HG02642 (cell line): ENCODE data around the gene ZSCAN31.
"Not testable (repeated sequence)": the region's sequence is repeated elsewhere in the genome, so short reads cannot be mapped to it uniquely, and the experiment has no call there.

Source experiments
- ATAC-seq: cut with Tn5 transposase; IDR thresholded peaks from one replicate; pipeline ENCODE4 v1.9.1; 2021; ENCODE audit warnings: mild to moderate bottlenecking; ENCODE audit not compliant: unreplicated experiment, poor library complexity

ZSCAN31 gene

DNA sequence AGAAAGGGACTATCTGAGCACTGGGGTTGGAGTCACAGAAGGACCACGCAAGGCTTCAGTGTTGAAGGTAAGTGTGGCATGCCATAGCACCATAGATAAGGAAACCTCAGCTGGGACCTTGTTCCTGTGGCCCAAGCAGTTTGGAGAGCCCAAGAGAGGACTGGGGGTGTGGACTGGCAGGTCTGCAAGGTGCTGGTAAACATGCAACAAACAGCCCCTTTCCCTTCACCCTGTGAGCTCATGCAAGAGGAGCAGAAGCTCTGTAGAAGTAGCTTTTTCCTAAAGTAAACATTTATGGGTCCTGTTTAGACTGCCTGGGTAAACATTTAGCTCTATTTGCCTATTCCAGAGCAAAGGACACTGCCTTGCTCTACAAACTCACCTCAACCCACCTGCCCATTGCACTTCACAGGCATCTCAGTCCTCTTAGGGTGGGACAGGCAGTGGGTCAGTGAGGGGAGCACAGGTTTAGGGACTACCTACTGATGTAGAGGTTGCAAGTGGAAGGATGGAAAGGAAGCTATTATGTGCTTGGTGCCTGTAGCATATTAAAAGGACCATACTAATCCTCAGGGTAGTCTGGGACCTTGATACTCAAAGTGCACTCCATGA is 12.0 kb downstream of the ZSCAN31 start:
- ATAC-seq: no peak

DNA sequence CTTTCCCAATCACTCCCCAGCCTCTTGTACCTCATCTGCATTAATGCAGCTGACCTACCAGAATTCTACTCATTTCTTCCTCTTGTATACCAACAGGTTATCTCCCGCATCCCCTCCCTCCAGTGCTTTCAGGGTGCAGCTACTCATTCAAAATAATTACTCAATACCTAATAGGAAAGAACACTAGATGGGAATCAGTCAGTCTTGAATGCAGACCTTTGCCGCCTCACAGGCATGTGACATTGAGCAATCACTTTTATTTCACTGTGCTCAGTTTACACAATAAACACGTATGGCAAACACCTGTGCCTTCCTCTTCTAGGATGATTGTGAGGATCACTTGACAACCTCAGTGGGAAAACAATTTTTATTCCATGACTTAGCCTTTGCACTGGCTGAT is 13.3 kb downstream of the ZSCAN31 start:
- no peak for ATAC-seq

DNA sequence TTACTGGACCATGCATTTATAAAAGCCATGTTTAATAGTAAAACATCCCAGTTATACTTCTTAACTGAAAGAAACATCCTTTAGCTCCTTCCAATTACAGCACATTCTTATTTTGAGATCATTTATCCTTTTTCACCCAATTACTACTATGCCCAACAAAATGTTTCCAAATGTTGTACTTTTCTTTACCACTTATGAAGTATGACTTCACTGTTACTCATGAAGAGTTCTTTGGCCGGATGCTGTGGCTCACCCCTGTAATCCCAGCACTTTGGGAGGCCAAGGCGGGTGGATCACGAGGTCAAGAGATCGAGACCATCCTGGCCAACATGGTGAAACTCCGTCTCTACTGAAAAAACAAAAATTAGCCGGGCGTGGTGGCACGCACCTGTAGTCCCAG is 18.1 kb downstream of the ZSCAN31 start:
- ATAC-seq: not testable (repeated sequence)

DNA sequence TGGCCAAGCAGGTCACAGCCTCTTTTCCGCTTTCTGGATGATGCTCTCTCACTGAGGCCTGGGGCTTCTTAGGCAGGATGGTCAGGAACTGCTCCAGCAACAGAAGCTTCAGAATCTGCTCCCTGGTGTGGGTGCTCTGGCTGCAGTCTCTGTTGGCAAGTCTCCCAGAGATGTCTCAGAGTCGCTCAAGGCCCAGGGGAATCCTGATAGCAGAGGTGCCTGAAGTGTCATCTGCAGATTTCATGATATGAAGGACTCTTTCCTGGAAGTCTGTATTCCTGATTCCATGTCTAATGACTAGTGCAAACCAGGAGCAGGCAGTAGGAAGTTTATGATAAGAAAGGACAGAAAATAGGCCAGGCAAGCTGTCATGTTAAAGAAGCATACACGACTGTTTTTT is 20.3 kb downstream of the ZSCAN31 start:
- ATAC-seq: no peak

DNA sequence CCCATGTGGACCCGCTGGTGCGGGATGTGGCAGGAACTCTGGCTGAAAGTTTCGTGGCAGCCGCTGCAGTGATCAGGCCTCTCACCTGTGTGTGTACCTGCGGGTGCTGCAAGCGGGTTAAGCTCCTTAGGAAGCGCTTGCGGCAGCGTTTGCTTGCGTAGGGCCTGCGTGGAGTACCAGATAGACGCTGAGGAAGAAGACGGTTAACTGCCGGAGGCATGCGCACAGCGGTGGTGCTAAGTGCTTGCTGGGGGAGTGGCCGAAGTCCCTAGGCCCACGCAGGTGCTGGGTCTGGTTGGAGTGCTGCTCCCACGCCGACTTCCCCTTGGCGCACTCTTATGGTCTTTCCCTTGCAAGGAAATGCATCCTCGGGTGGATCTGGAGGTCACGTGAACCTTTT is 23.0 kb downstream of the ZSCAN31 start:
- ATAC-seq: no peak

DNA sequence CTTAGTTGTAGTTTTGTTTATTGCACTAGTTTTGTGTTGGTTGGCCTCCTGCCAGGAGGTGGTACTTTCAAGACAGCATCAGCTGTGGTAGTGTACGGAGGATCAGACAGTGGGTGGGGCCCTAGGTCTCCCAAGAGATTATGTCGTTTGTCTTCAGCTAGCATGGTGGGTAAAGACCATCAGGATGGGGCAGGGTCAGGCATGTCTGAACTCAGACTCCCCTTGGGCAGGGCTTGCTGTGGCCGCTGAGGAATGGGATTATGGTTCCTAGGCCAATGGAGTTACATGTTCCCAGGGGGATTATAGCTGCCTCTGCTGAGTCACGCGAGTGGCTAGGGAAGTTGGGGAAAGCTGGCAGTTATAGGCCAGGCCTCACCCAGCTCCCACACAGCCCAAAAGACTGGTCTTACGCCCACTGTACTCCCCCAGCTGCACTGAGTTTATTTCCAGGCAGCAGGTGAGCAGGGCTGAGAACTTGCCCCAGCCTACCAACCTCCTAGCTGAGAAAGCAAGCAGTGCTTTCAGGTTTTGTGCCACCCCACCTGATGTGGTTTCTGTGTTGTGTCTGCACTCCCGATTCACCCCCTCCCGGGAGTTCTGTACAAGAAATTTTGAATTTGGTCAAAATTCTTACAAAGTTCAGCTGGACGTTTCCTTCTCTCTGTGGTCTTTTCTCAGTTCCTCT is 24.7 kb downstream of the ZSCAN31 start:
- ATAC-seq: no peak

DNA sequence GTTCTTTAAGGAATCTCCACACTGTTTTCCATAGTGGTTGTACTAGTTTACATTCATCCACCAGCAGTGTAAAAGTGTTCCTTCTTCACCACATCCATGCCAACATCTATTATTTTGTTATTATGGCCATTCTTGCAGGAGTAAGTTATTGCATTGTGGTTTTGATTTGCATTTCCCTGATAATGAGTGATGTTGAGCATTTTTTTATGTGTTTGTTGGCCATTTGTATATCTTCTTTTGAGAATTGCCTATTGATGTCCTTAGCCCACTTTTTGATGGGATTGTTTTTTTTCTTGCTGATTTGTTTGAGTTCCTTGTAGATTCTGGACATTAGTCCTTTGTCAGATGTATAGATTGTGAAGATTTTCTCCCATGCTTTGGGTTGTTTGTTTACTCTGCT is 29.6 kb downstream of the ZSCAN31 start:
- ATAC-seq: not testable (repeated sequence)

DNA sequence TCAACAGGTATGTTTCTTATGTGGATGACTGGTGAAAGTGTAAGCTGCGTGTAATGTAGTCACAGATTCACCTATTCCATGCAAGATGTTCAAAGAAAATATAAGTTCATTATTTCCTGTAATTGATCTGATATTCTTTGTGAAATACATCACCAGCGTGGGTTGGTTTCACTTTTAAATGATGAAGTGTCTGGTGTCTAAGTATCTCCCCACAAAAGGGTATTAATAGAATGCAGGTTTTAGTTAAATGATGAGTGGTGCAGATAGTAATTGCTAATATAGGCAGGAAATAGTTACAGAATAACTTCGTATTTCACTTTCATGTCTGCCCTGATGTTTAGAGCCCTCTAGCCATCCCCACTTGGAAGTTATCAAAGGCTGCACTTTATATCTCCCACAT is 32.4 kb downstream of the ZSCAN31 start:
- peak; percentile 71 for ATAC-seq

DNA sequence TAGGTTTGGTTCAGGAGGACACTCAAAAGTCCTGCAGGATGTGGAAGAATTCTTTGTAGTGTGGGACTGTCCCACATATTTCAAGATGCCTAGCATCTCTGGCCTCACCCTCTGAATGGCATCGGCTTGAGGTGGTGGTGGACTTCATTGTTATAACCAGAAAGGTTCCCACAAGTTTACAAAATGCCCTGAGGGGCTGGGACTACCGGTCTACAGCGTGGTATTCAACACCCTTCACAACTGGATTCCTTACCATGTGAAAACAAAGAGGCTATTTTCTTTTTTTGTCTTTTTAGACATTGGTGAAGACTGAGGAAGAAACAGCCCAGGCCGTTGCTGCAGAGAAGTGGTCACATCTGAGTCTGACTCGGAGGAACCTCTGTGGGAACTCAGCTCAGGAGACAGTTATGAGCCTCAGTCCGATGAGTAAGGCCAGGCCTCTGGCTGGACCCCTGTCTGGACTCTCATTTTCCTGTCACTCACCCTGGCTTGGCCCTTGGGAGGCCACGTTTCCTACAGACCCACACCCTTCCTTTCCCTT is 39.4 kb downstream of the ZSCAN31 start:
- no peak for ATAC-seq

DNA sequence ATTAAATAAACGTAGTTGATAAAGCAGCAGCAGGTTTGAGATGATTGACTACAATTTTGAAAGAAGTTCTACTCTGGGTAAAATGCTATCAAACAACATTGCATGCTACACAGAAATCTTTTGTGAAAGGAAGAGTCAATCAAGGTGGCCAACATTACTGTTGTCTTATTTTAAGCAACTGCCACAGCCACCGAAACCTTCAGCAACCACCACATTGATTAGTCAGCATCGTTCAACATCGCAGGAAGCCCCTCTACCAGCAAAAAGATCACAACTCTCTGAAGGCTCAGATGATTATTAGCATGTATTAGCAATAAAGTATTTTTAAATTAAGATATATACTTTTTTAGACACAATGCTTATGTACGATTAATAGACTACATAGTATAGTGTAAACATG is 40.6 kb downstream of the ZSCAN31 start:
- ATAC-seq: no peak

DNA sequence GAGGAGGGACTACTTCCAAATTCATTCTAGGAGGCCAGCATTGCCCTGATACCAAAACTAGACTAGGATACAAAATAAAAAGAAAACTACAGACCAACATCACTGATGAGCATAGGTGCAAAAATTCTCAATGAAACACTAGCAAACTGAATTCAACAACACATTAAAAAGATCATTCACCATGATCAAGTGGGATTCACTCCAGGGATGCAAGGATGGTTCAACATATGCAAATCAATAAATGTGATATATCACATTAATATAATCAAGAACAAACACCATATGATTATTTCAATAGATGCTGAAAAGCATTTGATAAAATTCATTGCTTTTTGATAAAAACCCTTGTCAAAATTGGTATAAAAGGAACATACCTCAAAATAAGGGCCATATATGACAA is 44.4 kb downstream of the ZSCAN31 start:
- no peak for ATAC-seq

DNA sequence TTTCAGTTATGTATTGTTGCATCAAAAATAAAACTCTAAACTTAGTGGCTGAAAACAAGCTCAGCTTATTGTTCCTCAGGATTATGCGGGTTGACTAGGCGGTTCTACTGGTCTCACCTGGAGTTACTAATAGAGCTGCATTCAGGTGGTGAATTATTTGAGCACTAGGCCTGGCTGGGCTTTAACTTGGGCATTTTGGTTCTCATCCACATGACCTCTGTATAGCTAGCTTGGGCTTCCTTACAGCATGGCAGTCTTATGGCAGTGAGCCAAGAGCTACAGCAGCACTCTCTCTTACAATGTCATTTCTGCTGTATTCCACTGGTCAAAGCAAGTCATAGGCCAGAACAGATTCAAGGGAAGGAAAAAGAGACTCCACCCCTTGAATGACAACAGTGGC is 53.0 kb downstream of the ZSCAN31 start:
- ATAC-seq: no peak

DNA sequence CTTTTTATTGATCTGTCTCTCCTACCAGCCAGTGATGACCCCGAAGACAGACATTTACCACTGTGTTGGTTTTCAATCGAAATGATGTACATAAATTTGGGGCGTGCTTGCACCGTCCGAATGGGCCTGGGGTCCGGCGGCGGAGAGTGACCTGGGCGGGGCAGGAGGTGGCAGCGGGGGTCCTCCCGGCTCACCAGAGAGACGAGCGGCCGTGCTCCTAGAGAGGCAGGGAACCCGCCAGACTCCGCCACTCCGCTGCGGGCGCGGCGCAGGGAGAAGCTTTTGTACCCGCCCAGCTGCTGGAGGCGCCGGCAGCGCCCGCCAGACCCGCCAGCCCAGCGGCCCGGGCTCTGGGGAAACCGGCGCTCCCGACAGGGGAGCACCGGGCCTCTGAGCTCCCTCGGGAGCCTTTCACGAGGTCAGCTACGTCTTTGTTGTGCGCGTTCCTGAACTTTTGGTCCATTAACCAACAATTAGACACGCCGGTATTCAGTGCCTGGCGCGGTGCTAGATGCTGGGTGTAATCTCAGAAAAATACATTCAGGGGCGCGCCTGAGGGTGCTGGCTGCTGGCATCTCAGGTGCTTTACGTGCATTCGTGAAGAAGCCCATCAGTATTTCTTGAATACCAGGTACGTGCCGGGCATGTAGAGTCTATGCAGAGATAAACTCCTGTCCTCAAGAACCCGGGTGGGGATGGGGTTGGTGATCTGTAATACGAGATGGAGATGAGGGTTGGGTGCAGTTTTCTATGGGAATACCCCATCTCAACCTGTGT is 54.5 kb downstream of the ZSCAN31 start, which contains the start of gene PGBD1:
Gene PGBD1 (plus strand): TSS at position 285 of the 777 bp plus-strand sequence. CDS start 2,242 bp downstream, outside the sequence.
- ATAC-seq: peak; percentile 90

DNA sequence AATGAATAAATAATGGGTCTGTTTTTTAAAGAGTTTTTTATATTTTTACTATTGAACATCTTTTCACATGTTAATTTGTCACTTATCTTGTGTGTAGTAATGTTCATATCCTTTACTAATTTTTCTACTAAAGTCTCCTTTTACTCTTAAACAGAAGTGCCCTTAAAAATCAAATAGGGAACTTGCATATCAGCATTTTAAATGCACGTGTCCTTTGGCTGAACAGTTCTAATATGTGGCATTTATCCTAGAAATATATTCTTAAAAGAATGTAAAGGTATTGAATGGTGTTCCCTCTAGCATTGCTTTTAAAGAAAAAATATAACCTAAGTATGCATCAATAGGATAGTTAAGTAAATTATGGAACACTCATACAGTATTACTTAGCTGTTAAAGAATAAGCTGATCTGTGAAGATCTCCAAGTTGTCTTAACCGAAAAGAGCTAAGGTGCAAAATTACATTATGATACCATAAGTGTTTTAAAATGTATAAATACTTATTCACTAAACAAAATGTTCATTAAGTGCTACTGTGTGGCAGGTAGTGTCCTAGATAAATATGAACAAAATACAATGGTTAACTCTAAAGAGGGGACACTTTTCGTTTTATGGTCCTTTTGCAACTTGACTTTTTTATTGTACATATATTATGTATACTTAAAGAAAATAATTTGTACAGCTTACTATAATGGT is 55.2 kb downstream of the ZSCAN31 start:
- no peak for ATAC-seq

DNA sequence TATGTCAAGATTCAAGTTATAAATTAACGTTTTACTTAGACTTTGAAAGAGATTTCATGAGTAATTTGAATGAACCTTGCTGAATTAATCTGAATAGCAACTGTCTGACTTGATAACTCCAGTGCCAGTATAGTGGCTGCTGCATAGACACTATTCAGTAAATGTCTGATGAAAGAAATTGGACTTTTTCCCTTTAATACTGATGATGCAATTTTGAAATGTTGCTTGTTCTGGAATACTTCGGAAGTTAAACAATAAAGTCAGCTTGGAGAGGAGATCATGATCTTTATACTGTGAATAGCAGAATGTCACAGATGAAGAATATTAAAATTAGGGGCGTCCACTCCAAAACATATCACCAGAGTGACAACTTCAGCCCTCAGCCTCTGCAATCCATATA is 58.2 kb downstream of the ZSCAN31 start:
- ATAC-seq: no peak

DNA sequence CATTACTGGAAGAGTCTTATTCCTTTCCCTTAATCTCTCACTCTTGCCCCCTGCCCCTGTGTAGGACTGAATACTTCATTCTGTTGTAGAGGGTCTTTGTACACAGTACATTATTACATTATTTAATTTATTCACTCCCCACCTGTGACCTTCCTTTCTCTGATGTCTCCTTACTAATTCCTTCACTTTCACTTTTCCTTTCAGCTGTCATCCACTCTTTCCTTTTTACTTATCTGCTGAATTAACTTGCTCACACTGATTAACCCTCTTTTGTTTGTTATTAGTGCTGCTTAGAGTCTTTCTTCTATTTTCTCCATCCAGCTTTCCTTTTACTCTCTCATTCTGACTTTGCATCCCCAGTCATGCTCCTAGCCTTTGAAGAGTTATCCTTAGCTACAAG is 61.1 kb downstream of the ZSCAN31 start:
- no peak for ATAC-seq
